NT2/D1 (cell line): ENCODE data around the gene SLC22A5.

Experiments
- SUZ12 ChIP-seq: IDR thresholded peaks from 2 replicates; pipeline ENCODE4 v1.6.1; 2011; ENCODE audit not compliant: insufficient read length, insufficient read depth; ENCODE audit errors: extremely low read depth
- YY1 ChIP-seq: IDR thresholded peaks from 2 replicates; pipeline ENCODE4 v1.6.1; 2011; ENCODE audit not compliant: insufficient read length, insufficient read depth
- ZNF274 ChIP-seq: IDR thresholded peaks from 2 replicates; pipeline ENCODE4 v1.6.1; 2011; ENCODE audit warnings: mild to moderate bottlenecking, low read depth, low read length

DNA sequence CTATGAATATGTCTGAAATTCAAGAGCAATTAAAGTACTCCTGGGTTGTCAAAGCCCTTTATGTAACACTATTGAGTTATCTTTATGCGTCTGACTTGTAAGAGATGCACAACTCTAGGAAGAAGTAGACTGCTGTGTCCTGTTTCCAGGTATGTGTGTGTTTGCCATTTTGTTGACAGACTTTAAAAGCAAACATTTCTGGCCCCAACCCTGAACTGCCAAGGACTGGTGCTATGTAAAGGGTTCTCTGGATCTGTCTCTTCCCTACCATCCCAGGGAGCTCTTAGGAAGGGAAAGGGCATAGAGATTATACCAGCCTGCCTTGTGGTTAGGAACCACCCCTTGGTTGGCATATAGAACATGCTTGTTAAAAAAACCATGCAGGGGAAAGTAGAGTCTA lies 12.1 kb downstream of the SLC22A5 start:
- TF ChIP-seq ZNF274 (no peak), YY1 (no peak), SUZ12 (no peak)
